ENCODE data around the gene MCCC2. TPM values are rescaled to one million over a fixed set of nuclear protein-coding genes. Genes with fewer than 3 reads are reported as not detected.

The MCCC2 gene
- total and polyA plus RNA-seq, 2 of the 4 experiments (the other 2 are of a cell fraction), result 18.0 to 22.0 TPM

- no peak overlapping the region for H3K14ac ChIP-seq (replicated peaks; ENCODE audit: low read depth, low read length)
- H2BK20ac ChIP-seq (ENCODE audit: low read depth, low read length), result no peak overlapping the region
- H2BK120ac ChIP-seq (ENCODE audit: low read depth, low read length), result no peak overlapping the region
- no peak overlapping the region for H3K23ac ChIP-seq (ENCODE audit: low read depth, low read length)
- H3K18ac ChIP-seq (ENCODE audit: low read depth, low read length), result no peak overlapping the region
- H4K20me1 ChIP-seq (ENCODE audit: insufficient read depth, low read length), result no peaks in the 10 kb centered on the region
- H3K4me1 ChIP-seq (ENCODE audit: control insufficient read depth, insufficient read depth, low read length), result no peaks in the 10 kb centered on the region
- intact Hi-C loops (cut with micrococcal nuclease) (no loop called here), in situ Hi-C loops (cut with MboI; ENCODE audit: low sequenced_read_pairs) (no loop called here), dilution Hi-C loops (cut with HindIII; ENCODE audit: low sequenced_read_pairs, unreplicated experiment) (no loop called here)
- ChIA-PET POLR2A (ENCODE audit: unreplicated experiment) (no interaction called here), CTCF (no interaction called here)
- H3K4me2 ChIP-seq (ENCODE audit: low read depth, low read length), result no peak overlapping the region
- no TSS peak for BruUV-seq (replicated peaks)
- H3K9ac ChIP-seq (ENCODE audit: low read depth, low read length), result no peak overlapping the region
- H2BK5ac ChIP-seq (ENCODE audit: low read depth, low read length, poor library complexity, severe bottlenecking), result no peak overlapping the region
- no peaks in the 10 kb centered on the region for H3K9me1 ChIP-seq (ENCODE audit: insufficient read depth, low read length)
- H4K91ac ChIP-seq (ENCODE audit: insufficient read depth, low read depth, low read length), result no peak overlapping the region
- no peak overlapping the region for H2AFZ ChIP-seq (replicated peaks; ENCODE audit: low read length, poor library complexity)
- H3K27me3 ChIP-seq (ENCODE audit: control insufficient read depth, insufficient read depth, low read length), result peaks cover 32% of the 10 kb centered on the region
- no peak overlapping the region for H3K4ac ChIP-seq (ENCODE audit: low read depth, low read length)
- H3K27ac ChIP-seq (ENCODE audit: insufficient read depth, low read length), result no peak overlapping the region
- no peak for TF ChIP-seq RCOR1 (IDR thresholded peaks at IDR 0.05; ENCODE audit: insufficient replicate concordance, low read length)
- TF ChIP-seq RFX5 (IDR thresholded peaks at IDR 0.05; ENCODE audit: low read depth, low read length), result no peak
- H3K9me3 ChIP-seq (ENCODE audit: control insufficient read depth, insufficient read depth, low read length), result no peaks in the 10 kb centered on the region
- H3K79me1 ChIP-seq (ENCODE audit: low read depth in 1 of 2, low read length in 2 of 2), result no peaks in the 10 kb centered on the region
- H3K56ac ChIP-seq (ENCODE audit: extremely low read depth, insufficient read depth, low read length), result no peak overlapping the region
- no peak overlapping the region for H4K8ac ChIP-seq (ENCODE audit: low read depth in 2 of 2, low read length in 2 of 2)
- no peak overlapping the region for H4K5ac ChIP-seq (ENCODE audit: low read depth, low read length)
- no peak for ATAC-seq (ENCODE audit: low read depth)
- no peak overlapping the region for H3K4me3 ChIP-seq (ENCODE audit: insufficient read depth, low read depth, low read length)
- 50% methylated on average over 2 of the region's 5 CpGs; no CpG with 5 or more reads in 1 of the 2 experiments for WGBS, 2 experiments (ENCODE audit: extremely low coverage in 2 of 2, insufficient read length in 1 of 2)
- H3K36me3 ChIP-seq (ENCODE audit: control insufficient read depth, insufficient read depth, low read length), result no peaks in the 10 kb centered on the region
- no peak for DNase-seq
- H2BK15ac ChIP-seq (ENCODE audit: low read depth, low read length), result no peak overlapping the region
- H2AK9ac ChIP-seq (replicated peaks; ENCODE audit: low read depth, low read length, poor library complexity), result no peak overlapping the region
- H2AK5ac ChIP-seq (ENCODE audit: low read depth, low read length), result no peak overlapping the region
Observed at GRCh38 chr5:71705421-71705820, 118.3 kb downstream of the MCCC2 start.

All from IMR-90 (cell line).